A549 (cell line): Measurements from ENCODE around the gene PLEKHG7. TPM values are rescaled to one million over a fixed set of nuclear protein-coding genes. Genes with fewer than 3 reads are reported as not detected.

ENCODE experiments used
- ATAC-seq, 2 experiments: fragments of 200-7000 bp in 1 of 2; fragments of >200 bp in 1 of 2; cut with Nextera tagmentation in 1 of 2; cut with Tn5 transposase in 1 of 2; 3 replicates each; pipeline versions ENCODE4 v1.8.0 to v1.9.1; 2018 to 2020; ENCODE audit warnings: mild to moderate bottlenecking in 1 of 2, moderate library complexity in 1 of 2
- CTCF ChIA-PET: fragments of 300-600 bp; sonication (Branson Sonifier 250); formaldehyde crosslinking; extraction: SDS; loops from one replicate; lab custom pipeline; 2021; ENCODE audit warnings: antibody characterized with exemption, inconsistent platforms; lab: Yijun Ruan, JAX
- POLR2A ChIA-PET: fragments of 350-600 bp; formaldehyde crosslinking; extraction: SDS; loops from one replicate; lab custom pipeline; 2021; ENCODE audit warnings: antibody characterized with exemption, inconsistent platforms; lab: Yijun Ruan, JAX
- DNase-seq, 2 experiments: peaks; one replicate each; pipeline versions ENCODE4 v3.0.0 to v3.0.0-alpha.2; 2011 to 2016; ENCODE audit warnings: low read depth in 1 of 2, low spot score in 1 of 2
- FAIRE-seq: peaks from 2 replicates; lab custom pipeline; 2011; peaks lifted over from hg19 to GRCh38; lab: Jason Lieb, UNC
- H3K27ac ChIP-seq, 2 experiments: fragments of >200 bp; sonication (Bioruptor Twin); formaldehyde crosslinking; 3 replicates each; pipeline ENCODE4 v1.5.1; 2016 to 2017
- H3K4me1 ChIP-seq: fragments of >200 bp; sonication (Bioruptor Twin); formaldehyde crosslinking; 3 replicates; pipeline ENCODE4 v1.6.1; 2016
- H3K4me2 ChIP-seq: fragments of >200 bp; sonication (Bioruptor Twin); formaldehyde crosslinking; 3 replicates; pipeline ENCODE4 v1.6.1; 2016
- H3K4me3 ChIP-seq: fragments of >200 bp; sonication (Bioruptor Twin); formaldehyde crosslinking; 3 replicates; pipeline ENCODE4 v1.5.1; 2016
- H3K9me3 ChIP-seq: fragments of >200 bp; sonication (Bioruptor Twin); formaldehyde crosslinking; 3 replicates; pipeline ENCODE4 v1.6.1; 2016
- BCL3 ChIP-seq: fragments of >200 bp; sonication (Bioruptor Twin); formaldehyde crosslinking; IDR thresholded peaks from 3 replicates; pipeline ENCODE4 v1.6.1; 2016
- BHLHE40 ChIP-seq: IDR thresholded peaks from 2 replicates; pipeline ENCODE4 v1.6.1; 2012; ENCODE audit warnings: low read depth, low read length, inconsistent platforms
- EHMT2 ChIP-seq: fragments of 200-600 bp; sonication (generic); IDR thresholded peaks from 2 replicates; pipeline ENCODE4 v1.6.1; 2016; ENCODE audit warnings: antibody characterized with exemption, low read depth, mild to moderate bottlenecking, moderate library complexity
- EP300 ChIP-seq, 2 experiments: fragments of >200 bp; sonication (Bioruptor Twin); formaldehyde crosslinking; IDR thresholded peaks; 2 replicates in 1 of 2; 3 replicates in 1 of 2; pipeline ENCODE4 v1.6.1; 2016 to 2017
- FOXS1 ChIP-seq: fragments of 250-450 bp; sonication (Bioruptor Pico); IDR thresholded peaks from 2 replicates; pipeline ENCODE4 v1.5.0; 2020; ENCODE audit warnings: mild to moderate bottlenecking, moderate library complexity
- JUN ChIP-seq, 2 experiments: fragments of >200 bp; sonication (Bioruptor Twin); formaldehyde crosslinking; IDR thresholded peaks; 2 replicates in 1 of 2; 3 replicates in 1 of 2; pipeline ENCODE4 v1.6.1; 2016 to 2017
- MYC ChIP-seq: IDR thresholded peaks from 2 replicates; pipeline ENCODE4 v1.6.1; 2012; ENCODE audit warnings: mild to moderate bottlenecking, inconsistent platforms, low read length, improper control_type of control experiment, borderline replicate concordance
- RARB ChIP-seq: fragments of 250-450 bp; sonication (Bioruptor Pico); IDR thresholded peaks from 2 replicates; pipeline ENCODE4 v1.8.0; 2021; ENCODE audit warnings: mild to moderate bottlenecking, moderate library complexity
- RFX5 ChIP-seq: fragments of 450-650 bp; IDR thresholded peaks from 2 replicates; pipeline ENCODE4 v1.7.1; 2014; ENCODE audit warnings: antibody characterized with exemption, mild to moderate bottlenecking, moderate library complexity
- RNF2 ChIP-seq: fragments of 200-600 bp; sonication (generic); IDR thresholded peaks from 2 replicates; pipeline ENCODE4 v1.6.1; 2016; ENCODE audit warnings: low read depth, mild to moderate bottlenecking, antibody characterized with exemption, moderate library complexity, borderline replicate concordance
- SREBF2 ChIP-seq: fragments of 450-650 bp; IDR thresholded peaks from 2 replicates; pipeline ENCODE4 v1.6.1; 2014; ENCODE audit warnings: mild to moderate bottlenecking, moderate library complexity
- ZFP36 ChIP-seq: fragments of 450-650 bp; IDR thresholded peaks from 2 replicates; pipeline ENCODE4 v1.6.1; 2014; ENCODE audit warnings: borderline replicate concordance; ENCODE audit not compliant: partially characterized antibody
- ZNF302 ChIP-seq: fragments of 250-450 bp; sonication (Bioruptor Pico); IDR thresholded peaks from 2 replicates; pipeline ENCODE4 v1.9.0; 2021; ENCODE audit warnings: inconsistent platforms, mild to moderate bottlenecking, moderate library complexity
- ZSCAN20 ChIP-seq: fragments of 250-450 bp; sonication (Bioruptor Pico); IDR thresholded peaks from 2 replicates; pipeline ENCODE4 v1.8.0; 2022; ENCODE audit warnings: mild to moderate bottlenecking, moderate library complexity
- WGBS: methylation state at CpG from one replicate; pipeline ENCODE4 v1.1.6; 2017; ENCODE audit errors: missing lambda C conversion rate; 5-methylcytosine and 5-hydroxymethylcytosine counted together
- polyA plus RNA-seq, 4 experiments: library from polyadenylated mRNA; depleted of rRNA in 3 of 4; stranded (reverse); fragments of >200 nt; fragmentation: RNase III in 1 of 4; extraction: RNeasy Plus Mini Kit Qiagen cat#74134 plus additional on column Dnase treatment in 1 of 4; gene quantifications; 2 replicates in 3 of 4; 3 replicates in 1 of 4; pipeline ENCODE4 v1.2.3, GENCODE V29; 2011 to 2017

The PLEKHG7 gene
- polyA plus RNA-seq, 2 of the 4 experiments (the other 2 are of a cell fraction) = 0.03 to 0.05 TPM

- no peak overlapping the region for H3K4me3 ChIP-seq
- DNase-seq = no peak
- FAIRE-seq = no peak
- H3K27ac ChIP-seq = no peak overlapping the region
- TF ChIP-seq ZSCAN20 (no peak), FOXS1 (CRISPR knock-in tag) (no peak), JUN (IDR thresholded peaks at IDR 0.05) (no peak)
- no peak overlapping the region for H3K4me2 ChIP-seq
- H3K9me3 ChIP-seq = no peaks in the 10 kb centered on the region
- H3K4me1 ChIP-seq = no peaks in the 10 kb centered on the region
- ChIA-PET POLR2A (no interaction called here), CTCF (interaction anchor here (1.6 to 2.1 kb wide), 2 partner anchors 12 to 600 kb away, joined by 4 to 15 read pairs; no protein-coding TSS in a partner anchor)
- ATAC-seq = no peak
Observed at GRCh38 chr12:92796650-92797049, 93.9 kb downstream of the PLEKHG7 start.

- CTCF ChIA-PET = interaction anchor here (0.9 to 2.3 kb wide), 3 partner anchors 18 to 594 kb away, joined by 3 to 6 read pairs (median 3); no protein-coding TSS in a partner anchor
- ATAC-seq (no peak), FAIRE-seq (no peak)
- H3K4me2 ChIP-seq = no peak overlapping the region
- H3K9me3 ChIP-seq = no peaks in the 10 kb centered on the region
- H3K27ac ChIP-seq = no peak overlapping the region
- no peak overlapping the region for H3K4me3 ChIP-seq
- H3K4me1 ChIP-seq = no peaks in the 10 kb centered on the region
- TF ChIP-seq SREBF2 (no peak), EP300 (IDR thresholded peaks at IDR 0.05) (no peak)
- TF ChIP-seq, all 56 proteins: peak for 0
- 74% methylated on average over 3 of the region's 3 CpGs for WGBS
- no peak for DNase-seq
- POLR2A ChIA-PET = no interaction called here
Observed at GRCh38 chr12:92802906-92803305, 100.1 kb downstream of the PLEKHG7 start.

DNA sequence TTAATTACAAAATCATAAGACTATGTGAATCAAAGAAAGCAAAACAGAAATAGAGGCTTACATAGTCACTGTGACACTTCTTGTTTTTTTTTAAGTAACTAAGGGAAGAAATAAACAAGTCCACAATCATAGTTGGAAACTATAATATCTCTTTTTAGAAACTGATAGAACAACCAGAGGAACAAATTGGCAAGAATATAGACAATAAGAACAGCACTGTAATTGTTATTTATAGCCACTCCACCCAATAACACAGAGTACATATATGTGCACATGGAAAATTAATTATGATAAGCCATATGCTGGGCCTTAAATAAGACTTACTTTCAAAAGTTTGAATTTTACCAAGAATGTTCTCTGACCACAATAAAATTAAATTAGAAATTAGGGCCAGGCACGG, 101.1 kb downstream of the PLEKHG7 start:
- H3K4me3 ChIP-seq = no peak overlapping the region
- H3K4me1 ChIP-seq = no peaks in the 10 kb centered on the region
- WGBS = 93% methylated on average over 1 of the region's 1 CpG
- no peak for FAIRE-seq
- DNase-seq = no peak
- TF ChIP-seq ZFP36 = no peak
- TF ChIP-seq RFX5 = no peak
- TF ChIP-seq ZSCAN20 = no peak
- no peak for TF ChIP-seq EP300 (IDR thresholded peaks at IDR 0.05)
- no peak overlapping the region for H3K27ac ChIP-seq
- no peak for ATAC-seq
- CTCF ChIA-PET = no interaction called here
- no peaks in the 10 kb centered on the region for H3K9me3 ChIP-seq
- no peak overlapping the region for H3K4me2 ChIP-seq
- POLR2A ChIA-PET = no interaction called here

DNA sequence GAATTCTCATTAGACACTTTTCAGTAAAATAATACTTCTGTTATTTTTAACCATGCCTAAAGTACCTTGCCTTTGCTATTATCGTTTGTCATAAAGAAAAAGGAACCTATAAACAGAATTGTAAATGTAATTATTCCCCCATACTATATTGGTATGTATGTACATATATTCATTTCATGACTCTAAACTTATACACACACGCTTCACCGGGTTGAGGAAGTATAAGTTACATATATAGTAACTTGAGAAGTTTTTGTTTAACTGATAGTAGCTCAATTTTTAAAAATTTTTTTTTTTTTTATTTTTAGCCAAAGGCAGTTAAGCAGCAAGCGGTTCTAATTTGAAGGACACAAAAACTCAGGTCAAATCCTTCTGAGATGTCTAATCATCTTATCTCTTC, 107.6 kb downstream of the PLEKHG7 start:
- H3K4me2 ChIP-seq = no peak overlapping the region
- H3K9me3 ChIP-seq = no peaks in the 10 kb centered on the region
- TF ChIP-seq ZNF302 (no peak), SREBF2 (no peak), RFX5 (no peak)
- ChIA-PET POLR2A (no interaction called here), CTCF (interaction anchor here (1.0 to 1.2 kb wide), 2 partner anchors 17 to 1428 kb away, joined by 3 to 4 read pairs; no protein-coding TSS in a partner anchor)
- no peaks in the 10 kb centered on the region for H3K4me1 ChIP-seq
- H3K4me3 ChIP-seq = no peak overlapping the region
- DNase-seq = no peak
- FAIRE-seq = no peak
- no peak for ATAC-seq
- no peak overlapping the region for H3K27ac ChIP-seq
- 91% methylated on average over 4 of the region's 4 CpGs for WGBS

DNA sequence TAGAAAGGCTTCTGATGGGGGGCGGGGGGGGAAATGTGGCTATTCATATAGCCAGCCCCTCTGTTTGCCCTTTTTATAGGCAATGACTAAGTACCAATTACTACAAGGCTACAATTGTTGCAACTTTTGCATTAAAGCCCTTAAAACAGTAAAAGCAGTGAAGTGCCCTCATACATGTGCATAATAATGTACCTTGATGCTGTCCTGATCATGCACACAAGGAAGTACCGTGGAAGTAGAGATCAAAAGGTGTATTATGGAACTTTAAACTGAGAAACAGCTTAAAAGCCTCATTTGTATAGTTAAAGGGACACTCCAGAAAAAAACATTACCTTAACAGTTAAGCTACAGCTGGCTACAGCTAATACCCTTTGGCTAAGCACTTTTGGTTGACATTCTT, 111.8 kb downstream of the PLEKHG7 start:
- DNase-seq = no peak
- Histone ChIP-seq H3K27ac (no peak overlapping the region), H3K4me1 (no peaks in the 10 kb centered on the region), H3K4me2 (no peak overlapping the region), H3K4me3 (no peak overlapping the region), H3K9me3 (no peaks in the 10 kb centered on the region)
- no peak for FAIRE-seq
- TF ChIP-seq RARB (CRISPR knock-in tag) (no peak), BCL3 (no peak), MYC (no peak), EHMT2 (no peak), RNF2 (no peak), BHLHE40 (no peak)
- POLR2A ChIA-PET = no interaction called here
- no peak for ATAC-seq
- CTCF ChIA-PET = interaction anchor here (0.7 kb wide), 1 partner anchor 29 kb away, joined by 3 read pairs; no protein-coding TSS in a partner anchor
- WGBS = 90% methylated on average over 2 of the region's 2 CpGs
